GM12801 (cell line): Measurements from ENCODE around the gene AXDND1.

Experiments
- CTCF ChIP-seq: IDR thresholded peaks from one replicate; pipeline ENCODE4 v1.5.1; 2011; ENCODE audit warnings: control low read depth; ENCODE audit not compliant: insufficient read length; ENCODE audit errors: extremely low read depth

Gene AXDND1

GRCh38 chr1:179588425-179589024 lies 222.8 kb downstream of the AXDND1 start:
- TF ChIP-seq CTCF, result no peak

GRCh38 chr1:179589509-179589908 lies 223.7 kb downstream of the AXDND1 start:
- TF ChIP-seq CTCF, result no peak

GRCh38 chr1:179590671-179591070 lies 224.9 kb downstream of the AXDND1 start:
- TF ChIP-seq CTCF, result no peak

- no peak for TF ChIP-seq CTCF
Observed at GRCh38 chr1:179591253-179591591, 225.5 kb downstream of the AXDND1 start.

GRCh38 chr1:179591592-179592580 lies 226.1 kb downstream of the AXDND1 start, which contains the start of gene TDRD5:
Gene TDRD5, plus strand, starts transcription at chr1:179591832. Its CDS starts 784 bp downstream, at chr1:179592616.
- no peak for TF ChIP-seq CTCF

GRCh38 chr1:179598631-179599030 lies 232.9 kb downstream of the AXDND1 start:
- no peak for TF ChIP-seq CTCF

- no peak for TF ChIP-seq CTCF
Observed at GRCh38 chr1:179599623-179600249, 234.0 kb downstream of the AXDND1 start.
